Muscle of arm (tissue), 12 donors: ENCODE measurements around the gene GGN. TPM values are rescaled to one million over a fixed set of nuclear protein-coding genes. Genes with fewer than 3 reads are reported as not detected.
"Not testable (repeated sequence)": the region's sequence is repeated elsewhere in the genome, so short reads cannot be mapped to it uniquely, and the experiment has no call there.

Experiments used
- DNase-seq: peaks from one replicate; pipeline ENCODE4 v3.0.0-alpha.2; 2013
- polyA plus RNA-seq, 12 donors: library from polyadenylated mRNA; unstranded; fragments of 120-200 nt; gene quantifications; one replicate each; pipeline ENCODE4 v1.2.1, GENCODE V29; 2013; ENCODE audit not compliant: insufficient read length in 12 of 12

GGN gene
- polyA plus RNA-seq, 12 donors = 0.25 to 0.38 (median 0.34) TPM; not detected in 6

- DNase-seq = no peak
Observed at GRCh38 chr19:38386971-38387549, 774 bp downstream of the GGN start.

GRCh38 chr19:38386300-38386970 lies 1.4 kb downstream of the GGN start:
- DNase-seq = no peak

- no peak for DNase-seq
Observed at GRCh38 chr19:38385804-38386257, 2.0 kb downstream of the GGN start.

GRCh38 chr19:38385057-38385803 lies 2.6 kb downstream of the GGN start:
- no peak for DNase-seq

GRCh38 chr19:38384209-38385027 lies 3.4 kb downstream of the GGN start:
- no peak for DNase-seq

- no peak for DNase-seq
Observed at GRCh38 chr19:38383743-38384142, 4.1 kb downstream of the GGN start.

- DNase-seq = no peak
Observed at GRCh38 chr19:38383184-38383583, 4.7 kb downstream of the GGN start.

- no peak for DNase-seq
Observed at GRCh38 chr19:38381138-38381537, 6.7 kb downstream of the GGN start.

- DNase-seq = no peak
Observed at GRCh38 chr19:38378866-38379265, 9.0 kb downstream of the GGN start.

- DNase-seq = no peak
Observed at GRCh38 chr19:38377052-38377451, 10.8 kb downstream of the GGN start.

GRCh38 chr19:38376576-38376975 lies 11.3 kb downstream of the GGN start:
- no peak for DNase-seq

GRCh38 chr19:38375748-38376147 lies 12.1 kb downstream of the GGN start:
- no peak for DNase-seq

GRCh38 chr19:38375098-38375493 lies 12.7 kb downstream of the GGN start:
- DNase-seq = no peak

- peak; percentile 99 for DNase-seq
Observed at GRCh38 chr19:38374332-38375097, 13.3 kb downstream of the GGN start, which contains the start of gene PSMD8. Gene PSMD8 (plus strand): TSS chr19:38374571. CDS start chr19:38374602, 31 bp downstream.

- DNase-seq = no peak
Observed at GRCh38 chr19:38373907-38374331, 13.9 kb downstream of the GGN start.

GRCh38 chr19:38371081-38371480 lies 16.8 kb downstream of the GGN start:
- no peak for DNase-seq

- DNase-seq = no peak
Observed at GRCh38 chr19:38370299-38370698, 17.5 kb downstream of the GGN start.

GRCh38 chr19:38369584-38369983 lies 18.2 kb downstream of the GGN start:
- no peak for DNase-seq

GRCh38 chr19:38367041-38367440 lies 20.8 kb downstream of the GGN start:
- DNase-seq = no peak

GRCh38 chr19:38362946-38363688 lies 24.7 kb downstream of the GGN start:
- not testable (repeated sequence) for DNase-seq
